ENCODE results near the gene TRPC5OS. TPM values are rescaled to one million over a fixed set of nuclear protein-coding genes. Genes with fewer than 3 reads are reported as not detected.

Gene TRPC5OS
- polyA plus RNA-seq (ENCODE audit: insufficient read length) = 0.21 TPM

GRCh38 chrX:111875881-111876280 is at the start of gene TRPC5OS:
Gene TRPC5OS (plus strand): TSS chrX:111876181. CDS start chrX:111901850, 25,669 bp downstream.
- no peak for DNase-seq

GRCh38 chrX:111829345-111829744 is 46.6 kb upstream of the TRPC5OS start:
- DNase-seq = no peak

DNA sequence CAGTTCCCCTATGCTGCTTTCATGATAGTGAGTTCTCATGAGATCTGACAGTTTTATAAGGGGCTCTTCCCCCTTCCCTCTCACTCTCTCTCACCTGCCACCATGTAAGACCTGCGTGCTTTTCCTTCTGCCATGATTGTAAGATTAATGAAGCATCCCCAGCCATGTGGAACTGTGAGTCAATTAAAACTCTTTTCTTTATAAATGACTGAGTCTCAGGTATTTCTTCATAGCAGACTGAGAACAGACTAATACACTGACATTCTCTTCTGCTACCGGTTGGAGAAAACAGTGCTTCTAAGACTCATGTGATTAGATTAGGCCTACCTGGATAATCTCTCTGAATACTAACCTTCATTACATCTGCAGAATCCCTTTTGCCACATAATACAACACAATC is 45.4 kb upstream of the TRPC5OS start:
- DNase-seq = no peak

GRCh38 chrX:111831343-111831742 is 44.6 kb upstream of the TRPC5OS start:
- no peak for DNase-seq

DNA sequence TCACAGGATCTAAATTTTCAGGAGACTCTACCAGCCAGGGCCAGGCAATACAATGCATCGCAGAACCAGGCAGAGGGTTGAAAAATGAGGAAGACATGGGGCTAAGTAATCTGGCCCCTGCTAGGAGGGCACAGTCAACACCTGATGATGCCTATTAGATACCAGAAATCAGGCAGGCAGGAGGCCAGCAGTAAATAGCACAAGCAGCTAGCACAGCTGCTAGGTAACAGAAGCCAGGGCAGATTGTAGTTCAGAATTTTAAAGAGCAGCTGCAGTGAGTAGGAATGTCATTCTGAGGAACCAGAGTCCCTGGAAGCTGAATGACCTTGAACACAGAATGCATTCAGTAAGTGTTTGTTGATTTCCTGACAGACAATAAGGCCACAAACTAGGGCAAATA is 38.8 kb upstream of the TRPC5OS start:
- no peak for DNase-seq

- DNase-seq = no peak
Measured at GRCh38 chrX:111847491-111848133, 28.4 kb upstream of the TRPC5OS start.

DNA sequence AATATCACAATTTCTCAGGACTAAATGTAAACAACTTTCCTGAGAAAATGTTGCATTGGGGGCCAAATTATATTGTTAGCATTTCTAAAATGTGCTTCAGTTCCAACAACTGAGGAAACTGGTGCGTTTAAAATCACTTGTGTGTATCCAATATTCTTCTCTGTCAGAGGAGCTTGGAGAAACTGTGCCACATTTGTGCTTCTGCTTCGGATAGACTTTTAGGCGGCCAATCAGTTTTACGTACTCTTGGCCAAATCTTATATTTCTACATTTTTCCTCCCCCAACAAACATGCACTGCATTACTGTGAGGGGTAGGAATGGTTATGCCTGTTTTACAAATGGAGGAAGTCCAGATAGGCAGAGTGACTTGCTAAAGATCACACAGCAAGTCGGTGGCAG is 27.4 kb upstream of the TRPC5OS start:
- no peak for DNase-seq

- DNase-seq = peak; percentile 32
Measured at GRCh38 chrX:111850975-111851374, 25.0 kb upstream of the TRPC5OS start.

DNA sequence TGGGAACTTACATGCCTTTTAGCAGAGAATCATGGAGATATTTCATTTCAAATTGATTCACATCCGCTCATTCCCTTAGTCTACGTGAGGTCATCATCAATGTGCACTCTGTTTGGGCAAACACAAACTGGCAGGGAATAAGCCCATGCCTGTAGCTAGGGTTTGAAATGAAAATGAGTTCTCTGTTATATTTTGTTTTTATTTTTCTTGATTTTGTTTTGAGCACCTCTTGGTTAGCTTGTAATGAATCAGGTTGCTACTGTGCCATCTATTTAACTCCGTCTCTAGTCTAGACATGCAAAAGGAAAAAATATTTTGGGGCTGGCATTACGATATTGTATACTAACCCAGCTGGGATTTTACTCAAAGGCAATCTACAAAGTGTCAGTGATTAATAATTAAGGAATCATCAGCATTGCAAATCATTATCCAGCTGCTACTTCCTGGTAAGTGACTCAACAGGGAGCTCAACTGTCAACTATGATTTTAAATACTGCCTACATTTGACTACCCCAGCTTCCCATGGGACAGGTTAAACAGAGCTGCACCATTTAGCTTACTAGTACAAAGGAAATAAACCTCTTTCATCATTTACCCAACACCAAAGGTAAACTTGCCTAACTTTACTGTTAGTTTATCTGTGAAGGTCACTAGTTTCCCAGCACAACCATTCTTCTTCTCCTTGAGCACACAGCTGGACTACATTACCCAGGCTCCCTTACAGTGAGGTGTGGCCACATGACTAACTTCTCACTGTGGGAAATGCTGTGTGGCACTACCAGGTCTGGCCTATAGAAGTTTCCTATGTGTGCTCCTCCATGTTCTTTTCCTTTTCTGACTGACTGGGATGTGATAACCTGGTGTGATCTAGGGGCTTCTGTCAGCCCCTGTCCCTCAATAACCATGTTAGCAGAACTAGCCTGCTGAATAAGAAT is 21.2 kb upstream of the TRPC5OS start:
- DNase-seq = no peak

- no peak for DNase-seq
Measured at GRCh38 chrX:111857534-111858060, 18.4 kb upstream of the TRPC5OS start.

GRCh38 chrX:111861605-111862004 is 14.4 kb upstream of the TRPC5OS start:
- no peak for DNase-seq

DNA sequence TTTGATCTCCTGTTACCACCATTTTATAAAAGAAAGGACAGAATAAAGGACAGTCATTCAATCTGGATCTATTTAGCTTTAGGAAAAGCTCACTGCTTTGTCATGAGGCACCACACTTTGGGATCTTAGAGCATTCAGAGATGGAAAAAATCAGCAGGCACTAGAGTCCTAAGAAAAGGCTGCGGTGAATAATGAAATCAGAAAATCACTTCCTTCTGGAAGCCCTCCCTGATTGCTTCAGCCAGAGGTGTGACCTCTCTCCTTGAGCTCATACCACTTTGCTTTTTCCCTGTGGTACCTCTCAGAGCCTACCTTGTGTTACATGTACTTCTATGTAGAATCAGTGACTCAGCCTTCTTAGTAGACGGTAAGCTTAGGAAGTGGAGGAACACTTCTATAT is 8.7 kb upstream of the TRPC5OS start:
- DNase-seq = no peak

DNA sequence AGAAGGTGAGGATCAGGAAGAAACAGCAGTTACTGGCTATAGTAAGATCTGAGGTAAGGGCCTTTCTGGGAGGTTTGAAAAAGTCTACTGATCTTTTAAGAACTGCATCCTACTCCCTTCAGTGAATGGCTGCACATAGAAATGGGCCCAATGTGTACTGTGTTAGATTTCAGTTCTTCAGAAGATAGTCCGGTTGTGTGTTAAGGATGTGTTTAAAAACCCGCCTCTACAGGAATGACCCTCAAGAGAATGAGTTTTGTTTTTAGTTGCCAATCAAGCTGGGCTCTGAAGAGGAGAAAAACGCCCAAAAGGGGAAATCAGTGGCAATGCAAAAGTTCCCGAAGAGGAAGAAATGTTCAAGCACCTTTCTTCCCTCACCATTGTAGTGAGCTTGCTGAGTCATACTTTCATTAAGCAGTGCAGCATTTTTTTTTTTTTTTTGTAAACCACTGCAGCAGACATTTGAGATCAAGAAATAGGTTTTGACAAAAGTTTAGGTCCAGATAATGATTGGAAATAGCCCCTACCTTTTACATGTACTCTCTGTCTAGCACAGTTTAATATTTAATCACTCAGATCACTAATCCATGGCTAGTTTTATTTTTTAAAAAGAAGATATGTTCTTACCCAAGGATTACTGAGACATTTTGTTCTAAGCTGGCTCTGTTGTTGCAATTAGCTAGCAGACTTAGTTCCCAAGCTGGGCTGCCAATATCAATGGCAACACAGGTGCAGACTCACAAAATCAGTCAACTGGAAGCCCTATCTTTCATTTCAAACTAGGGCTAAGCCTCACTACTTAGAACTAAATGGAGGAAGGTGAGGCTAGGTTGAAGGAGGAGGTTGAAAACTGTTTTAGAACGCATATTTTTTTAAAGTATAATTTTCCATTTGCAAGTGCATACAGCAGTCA is 7.0 kb upstream of the TRPC5OS start:
- no peak for DNase-seq

DNA sequence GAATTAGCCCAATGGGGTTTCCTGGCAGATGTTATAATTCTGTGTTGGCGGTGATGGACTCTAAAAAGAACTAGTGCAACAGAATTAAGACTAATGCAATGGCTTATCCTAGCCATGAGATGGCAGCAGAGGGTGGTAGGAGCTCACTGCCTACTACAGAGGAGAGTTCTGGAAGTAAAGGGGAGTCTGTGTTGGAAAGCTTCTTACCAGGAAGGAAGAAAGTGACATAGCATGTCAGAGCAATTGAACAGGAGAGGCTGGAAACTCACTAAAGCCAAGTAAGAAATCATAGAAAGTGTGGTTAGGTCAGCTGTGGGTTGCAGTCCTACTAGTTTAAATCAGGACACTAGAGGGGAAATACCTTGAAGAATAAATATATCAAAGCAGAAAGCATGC is 6.3 kb upstream of the TRPC5OS start:
- peak; percentile 58 for DNase-seq

DNA sequence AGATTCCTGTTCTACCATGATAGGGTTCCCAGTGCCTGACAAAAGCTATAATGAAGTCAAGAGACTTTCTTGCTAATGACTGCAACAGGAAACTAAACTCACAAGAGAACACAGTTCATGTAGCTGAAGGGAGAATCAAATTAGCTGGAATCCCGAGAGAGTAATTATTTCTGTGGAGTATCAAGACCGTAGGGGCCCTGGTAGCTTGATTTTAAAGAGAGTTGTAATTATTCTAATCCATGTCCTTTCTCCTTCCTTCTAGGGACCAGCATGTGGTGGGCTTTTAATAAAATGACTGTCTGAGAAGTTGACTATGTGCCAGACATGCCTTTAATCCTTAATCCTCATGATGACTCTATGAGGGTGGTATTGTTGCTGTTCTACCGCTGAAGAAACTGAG is 1.7 kb upstream of the TRPC5OS start:
- DNase-seq = no peak

DNA sequence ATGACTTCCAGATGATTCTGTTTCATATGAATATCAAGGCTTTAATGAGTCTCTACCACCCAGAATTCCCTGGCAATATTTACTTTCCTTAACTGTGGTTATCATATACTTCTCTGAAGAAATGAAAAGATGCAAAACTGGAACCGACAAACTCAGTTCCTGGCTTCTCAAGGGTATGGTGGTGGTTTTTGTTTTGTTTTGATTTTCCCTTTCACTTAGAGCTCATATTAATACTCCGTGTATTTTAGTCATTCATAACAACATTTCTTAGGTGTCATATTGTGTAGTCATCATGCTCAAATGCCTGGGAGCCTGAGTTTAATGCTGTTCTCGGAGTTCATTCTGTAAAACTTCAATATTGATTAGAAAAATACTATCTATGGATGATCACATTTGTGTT is 665 bp downstream of the TRPC5OS start:
- DNase-seq = no peak

DNA sequence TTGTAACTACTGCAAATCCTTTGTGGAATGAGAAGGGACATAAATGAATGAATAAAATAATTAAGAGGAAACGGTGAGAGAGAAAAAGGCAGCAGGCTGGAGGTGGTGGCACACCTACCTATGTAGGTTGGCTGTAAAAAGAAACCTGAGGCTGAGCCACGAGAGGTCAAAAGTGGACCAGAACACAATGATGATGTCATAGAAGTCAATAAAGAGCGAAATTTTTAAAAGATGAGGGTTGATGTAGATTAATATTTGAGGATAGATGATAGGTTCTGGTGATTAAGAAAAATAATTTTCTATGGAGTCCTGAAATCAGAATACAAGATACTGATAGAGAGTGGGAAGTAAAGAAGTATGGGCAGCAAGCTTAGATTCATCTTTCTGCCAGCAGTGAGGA is 1.7 kb downstream of the TRPC5OS start:
- DNase-seq = no peak

- DNase-seq = no peak
Measured at GRCh38 chrX:111880735-111881134, 4.8 kb downstream of the TRPC5OS start.

- no peak for DNase-seq
Measured at GRCh38 chrX:111881715-111882114, 5.7 kb downstream of the TRPC5OS start.

GRCh38 chrX:111886678-111887077 is 10.7 kb downstream of the TRPC5OS start:
- DNase-seq = no peak

DNA sequence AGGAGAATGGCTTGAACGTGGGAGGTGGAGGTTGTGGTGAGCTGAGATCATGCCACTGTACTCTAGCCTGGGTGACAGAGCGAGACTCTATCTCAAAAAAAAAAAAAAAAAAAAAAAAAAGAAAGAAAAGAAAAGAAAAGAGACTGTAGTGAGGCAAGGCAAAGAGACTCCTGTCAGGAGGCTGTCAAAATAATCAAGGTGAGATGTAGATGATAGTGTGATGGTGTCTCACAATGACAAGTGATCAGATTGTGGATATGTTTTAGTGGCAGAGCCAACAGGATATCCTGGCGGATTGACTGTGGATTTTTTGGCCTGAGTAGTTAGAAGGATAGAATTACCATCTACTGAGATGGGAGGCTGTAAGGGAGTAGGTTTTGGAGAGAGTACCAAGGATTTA is 12.6 kb downstream of the TRPC5OS start:
- no peak for DNase-seq

- no peak for DNase-seq
Measured at GRCh38 chrX:111892375-111892774, 16.4 kb downstream of the TRPC5OS start.

DNA sequence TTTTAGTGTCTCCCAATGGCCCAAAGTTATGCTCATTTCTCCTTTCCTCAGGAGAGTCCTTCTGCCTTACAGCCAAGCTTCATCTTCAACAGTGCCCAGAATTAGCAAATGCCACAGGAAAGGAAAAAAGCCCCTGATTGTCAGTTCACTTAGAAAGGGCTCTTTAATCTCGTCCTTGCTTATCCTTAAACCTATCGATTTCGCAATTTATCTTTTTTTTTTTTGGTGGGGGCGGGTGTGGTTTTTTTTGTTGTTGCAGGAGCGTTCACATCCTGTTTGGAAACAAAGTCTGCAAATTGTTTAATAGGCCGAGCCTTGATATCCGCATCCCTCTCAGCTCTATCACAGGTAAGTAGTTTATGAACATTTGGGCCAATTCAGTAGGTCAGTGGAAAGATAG is 20.2 kb downstream of the TRPC5OS start:
- no peak for DNase-seq

Data from hindlimb muscle (tissue), 1 donor.